Kidney epithelial cell (primary cell): ENCODE data around the gene LINGO1. TPM values are rescaled to one million over a fixed set of nuclear protein-coding genes. Genes with fewer than 3 reads are reported as not detected.

Experiments
- DNase-seq: peaks from one replicate; pipeline ENCODE4 v3.0.0-alpha.2; 2010; ENCODE audit warnings: low read depth
- H3K27me3 ChIP-seq: 2 replicates; pipeline ENCODE4 v1.6.0; 2011; ENCODE audit warnings: low read length; ENCODE audit not compliant: control insufficient read depth, insufficient read depth
- H3K36me3 ChIP-seq: 2 replicates; pipeline ENCODE4 v1.5.1; 2011; ENCODE audit warnings: low read length; ENCODE audit not compliant: control insufficient read depth, insufficient read depth
- H3K4me3 ChIP-seq: 2 replicates; pipeline ENCODE4 v1.5.1; 2011; ENCODE audit warnings: low read depth, mild to moderate bottlenecking, control low read depth, low read length
- total RNA-seq: library from RNA; depleted of rRNA; stranded (reverse); fragments of >200 nt; gene quantifications from 2 replicates; pipeline ENCODE4 v1.2.3, GENCODE V29; 2015
- TF ChIP-seq, protein P1 (sequence below): IDR thresholded peaks from 2 replicates; pipeline ENCODE4 v1.5.1; 2011; ENCODE audit warnings: mild to moderate bottlenecking, moderate library complexity, low read length, control low read depth, inconsistent platforms; ENCODE audit not compliant: insufficient read depth, poor library complexity, severe bottlenecking

LINGO1 gene
- total RNA-seq, 1 donor from 2014 or later = 4.8 TPM

DNA sequence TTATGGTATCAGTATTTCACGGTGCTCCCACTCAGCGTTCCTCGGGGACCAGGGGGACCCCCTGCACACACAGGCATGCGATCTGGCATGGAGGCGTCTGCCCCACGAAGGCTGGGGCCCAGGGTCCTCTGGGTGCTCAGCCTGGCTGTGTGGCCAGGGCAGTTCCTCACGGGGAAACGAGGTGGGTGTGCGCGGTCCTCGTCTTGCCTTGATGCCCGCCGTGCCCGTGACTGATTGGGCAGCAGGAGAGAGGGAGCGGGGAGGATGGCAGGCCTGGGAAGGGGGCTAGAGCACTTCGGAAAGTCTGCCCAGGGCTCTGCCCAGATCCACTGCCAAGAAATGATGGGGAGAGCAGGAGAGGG, 10.9 kb downstream of the LINGO1 start:
- TF ChIP-seq, protein P1, sequence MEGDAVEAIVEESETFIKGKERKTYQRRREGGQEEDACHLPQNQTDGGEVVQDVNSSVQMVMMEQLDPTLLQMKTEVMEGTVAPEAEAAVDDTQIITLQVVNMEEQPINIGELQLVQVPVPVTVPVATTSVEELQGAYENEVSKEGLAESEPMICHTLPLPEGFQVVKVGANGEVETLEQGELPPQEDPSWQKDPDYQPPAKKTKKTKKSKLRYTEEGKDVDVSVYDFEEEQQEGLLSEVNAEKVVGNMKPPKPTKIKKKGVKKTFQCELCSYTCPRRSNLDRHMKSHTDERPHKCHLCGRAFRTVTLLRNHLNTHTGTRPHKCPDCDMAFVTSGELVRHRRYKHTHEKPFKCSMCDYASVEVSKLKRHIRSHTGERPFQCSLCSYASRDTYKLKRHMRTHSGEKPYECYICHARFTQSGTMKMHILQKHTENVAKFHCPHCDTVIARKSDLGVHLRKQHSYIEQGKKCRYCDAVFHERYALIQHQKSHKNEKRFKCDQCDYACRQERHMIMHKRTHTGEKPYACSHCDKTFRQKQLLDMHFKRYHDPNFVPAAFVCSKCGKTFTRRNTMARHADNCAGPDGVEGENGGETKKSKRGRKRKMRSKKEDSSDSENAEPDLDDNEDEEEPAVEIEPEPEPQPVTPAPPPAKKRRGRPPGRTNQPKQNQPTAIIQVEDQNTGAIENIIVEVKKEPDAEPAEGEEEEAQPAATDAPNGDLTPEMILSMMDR = no peak
- no peak for DNase-seq
- H3K36me3 ChIP-seq = no peaks in the 10 kb centered on the region
- H3K27me3 ChIP-seq = peaks cover 25% of the 10 kb centered on the region
- no peak overlapping the region for H3K4me3 ChIP-seq

DNA sequence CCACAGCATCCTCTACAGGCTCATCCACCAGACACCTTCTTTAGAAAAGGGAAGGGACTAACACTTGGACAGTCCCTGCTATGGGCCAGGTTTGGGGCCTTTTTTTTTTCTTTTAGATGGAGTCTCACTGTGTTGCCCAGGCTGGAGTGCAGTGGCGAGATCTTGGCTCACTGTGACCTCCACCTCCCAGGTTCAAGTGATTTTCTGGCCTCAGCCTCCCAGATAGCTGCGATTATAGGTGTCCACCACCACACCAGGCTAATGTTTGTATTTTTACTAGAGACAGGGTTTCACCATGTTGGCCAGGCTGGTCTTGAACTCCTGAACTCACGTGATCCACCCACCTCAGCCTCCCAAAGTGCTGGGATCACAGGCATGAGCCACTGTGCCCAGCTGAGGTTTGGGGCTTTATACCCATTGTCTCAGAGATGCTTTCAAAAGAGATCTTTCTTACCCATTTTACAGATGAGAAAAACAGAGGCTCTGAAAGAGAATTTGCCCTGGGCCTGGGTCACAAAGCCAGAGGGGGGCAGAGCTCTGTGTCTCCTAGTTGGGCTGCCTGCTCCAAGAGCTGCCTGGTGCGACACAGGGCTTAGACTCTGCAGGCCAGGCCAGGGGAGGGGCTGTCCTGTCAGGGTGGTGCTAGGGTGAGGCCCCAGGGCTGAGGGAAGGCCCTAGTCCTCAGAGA, 11.6 kb downstream of the LINGO1 start:
- TF ChIP-seq, protein P1 = no peak
- H3K27me3 ChIP-seq = peaks cover 26% of the 10 kb centered on the region
- no peak for DNase-seq
- H3K4me3 ChIP-seq = no peak overlapping the region
- H3K36me3 ChIP-seq = no peaks in the 10 kb centered on the region

DNA sequence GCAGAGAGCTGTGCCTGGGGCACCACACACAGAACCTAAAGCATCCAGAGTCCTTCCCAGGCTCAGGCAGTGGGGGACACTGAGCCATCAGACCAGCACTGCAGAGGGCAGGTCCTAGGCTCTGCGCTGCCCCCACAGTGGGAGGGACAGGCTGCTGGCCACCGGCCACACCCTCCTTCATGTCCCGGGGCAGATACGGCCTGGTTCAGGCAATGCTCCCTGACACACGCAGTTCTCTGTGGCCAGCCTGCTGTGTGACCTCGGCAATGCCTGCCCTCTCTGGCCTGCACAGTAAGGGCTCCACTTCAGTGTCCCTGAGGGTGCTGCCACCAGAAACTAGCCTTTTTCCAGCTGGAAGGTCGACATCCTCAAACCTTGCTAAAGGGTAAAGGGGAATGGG, 12.4 kb downstream of the LINGO1 start:
- DNase-seq = no peak
- peaks cover 26% of the 10 kb centered on the region for H3K27me3 ChIP-seq

GRCh38 chr15:77619883-77620282, 12.8 kb downstream of the LINGO1 start:
- Histone ChIP-seq H3K27me3 (peaks cover 26% of the 10 kb centered on the region), H3K4me3 (no peak overlapping the region), H3K36me3 (no peaks in the 10 kb centered on the region)
- no peak for DNase-seq
- TF ChIP-seq, protein P1 = no peak

More for the DNA sequence above, 12.4 kb downstream of the LINGO1 start:
- TF ChIP-seq, protein P1 = no peak
- H3K36me3 ChIP-seq = no peaks in the 10 kb centered on the region
- H3K4me3 ChIP-seq = no peak overlapping the region

- TF ChIP-seq, protein P1 = peak; percentile 48
- no peaks in the 10 kb centered on the region for H3K36me3 ChIP-seq
- H3K4me3 ChIP-seq = no peak overlapping the region
- DNase-seq = no peak
- H3K27me3 ChIP-seq = peaks cover 17% of the 10 kb centered on the region
Measured at GRCh38 chr15:77617476-77618230, 15.1 kb downstream of the LINGO1 start.
